ENCODE data around the gene PDCD10.

DNA sequence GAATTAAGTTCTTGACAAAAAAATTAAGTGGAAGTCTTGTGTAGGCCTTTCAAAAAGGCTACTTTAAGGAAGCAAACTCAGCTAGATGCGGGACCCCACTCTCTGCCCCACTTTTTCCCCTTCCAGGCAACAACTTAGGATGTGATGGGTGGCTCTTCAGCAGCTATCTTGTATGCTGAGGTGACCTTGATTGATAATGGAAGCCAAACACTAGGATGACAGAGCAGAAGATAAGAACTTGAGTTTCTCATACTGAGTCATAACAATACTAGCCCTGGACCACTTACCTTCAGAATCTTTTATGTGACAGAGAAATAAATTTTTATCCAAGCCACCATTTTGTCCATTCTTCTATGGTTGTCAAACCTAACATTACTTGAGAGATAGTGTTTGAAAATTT, 16.1 kb downstream of the PDCD10 start:
- TF ChIP-seq, protein P1, sequence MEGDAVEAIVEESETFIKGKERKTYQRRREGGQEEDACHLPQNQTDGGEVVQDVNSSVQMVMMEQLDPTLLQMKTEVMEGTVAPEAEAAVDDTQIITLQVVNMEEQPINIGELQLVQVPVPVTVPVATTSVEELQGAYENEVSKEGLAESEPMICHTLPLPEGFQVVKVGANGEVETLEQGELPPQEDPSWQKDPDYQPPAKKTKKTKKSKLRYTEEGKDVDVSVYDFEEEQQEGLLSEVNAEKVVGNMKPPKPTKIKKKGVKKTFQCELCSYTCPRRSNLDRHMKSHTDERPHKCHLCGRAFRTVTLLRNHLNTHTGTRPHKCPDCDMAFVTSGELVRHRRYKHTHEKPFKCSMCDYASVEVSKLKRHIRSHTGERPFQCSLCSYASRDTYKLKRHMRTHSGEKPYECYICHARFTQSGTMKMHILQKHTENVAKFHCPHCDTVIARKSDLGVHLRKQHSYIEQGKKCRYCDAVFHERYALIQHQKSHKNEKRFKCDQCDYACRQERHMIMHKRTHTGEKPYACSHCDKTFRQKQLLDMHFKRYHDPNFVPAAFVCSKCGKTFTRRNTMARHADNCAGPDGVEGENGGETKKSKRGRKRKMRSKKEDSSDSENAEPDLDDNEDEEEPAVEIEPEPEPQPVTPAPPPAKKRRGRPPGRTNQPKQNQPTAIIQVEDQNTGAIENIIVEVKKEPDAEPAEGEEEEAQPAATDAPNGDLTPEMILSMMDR (IDR thresholded peaks at IDR 0.05), result no peak
- no peak for TF ChIP-seq EZH2 (IDR thresholded peaks at IDR 0.05; ENCODE audit: borderline replicate concordance, insufficient read depth, low read depth, low read length, poor library complexity, severe bottlenecking)
